ENCODE data around the gene ZNF385C. TPM values are rescaled to one million over a fixed set of nuclear protein-coding genes. Genes with fewer than 3 reads are reported as not detected.
"Not testable (repeated sequence)": the region's sequence is repeated elsewhere in the genome, so short reads cannot be mapped to it uniquely, and the experiment has no call there.

Gene ZNF385C
- polyA plus RNA-seq, 3 donors, result 0.10 to 2.0 (median 0.67) TPM

DNA sequence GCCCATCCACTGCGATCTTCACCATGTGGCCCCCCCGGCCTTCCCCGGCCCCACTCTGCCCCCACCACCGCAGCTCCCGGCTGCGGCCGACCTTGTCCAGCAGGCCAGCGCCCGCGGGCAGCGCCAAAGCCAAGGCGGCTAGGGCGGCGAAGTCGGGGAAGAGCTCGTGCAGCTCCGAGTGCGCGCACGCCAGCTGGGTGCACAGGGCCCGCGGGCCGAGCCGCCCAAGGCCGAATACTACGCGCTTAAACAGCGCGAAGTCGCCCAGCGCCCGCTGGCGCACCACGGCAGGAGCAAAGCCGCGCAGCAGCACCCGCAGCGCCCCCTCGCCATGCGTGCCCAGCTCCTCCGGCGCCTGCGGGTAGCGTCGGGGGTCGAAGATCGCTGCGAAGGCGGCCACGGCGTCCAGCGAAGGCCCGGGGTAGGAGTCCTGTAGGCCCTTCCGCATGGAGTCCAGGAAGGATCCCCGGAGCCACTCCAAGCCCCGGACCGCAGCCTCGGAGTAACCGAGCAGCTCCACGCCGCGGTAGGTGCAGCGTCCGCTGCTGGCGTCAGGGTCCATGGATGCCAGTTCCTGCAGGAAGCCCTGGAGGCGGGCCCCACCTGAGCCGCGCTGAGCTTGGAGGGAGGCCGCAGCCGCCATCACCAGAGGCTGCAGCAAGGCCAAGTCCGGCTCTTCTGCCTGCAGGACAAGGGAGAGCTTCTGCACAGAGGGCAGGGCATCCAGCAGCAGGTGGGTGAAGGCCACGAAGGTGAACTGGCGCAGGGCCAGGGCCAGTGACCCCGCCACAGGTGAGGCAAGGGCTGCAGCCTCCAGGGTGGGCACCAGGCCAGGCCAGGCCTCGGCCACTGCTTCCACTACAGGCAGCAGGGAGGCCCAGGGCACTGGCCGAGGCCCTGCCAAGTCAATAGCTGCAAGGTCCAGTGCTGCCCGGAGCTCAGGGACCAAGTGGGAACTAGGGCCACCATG, 58.2 kb downstream of the ZNF385C start:
- H3K27ac ChIP-seq (ENCODE audit: low read depth, low read length), result no peak overlapping the region
- 40 to 62% (median 43%) methylated on average over 58 to 77 of the region's 77 CpGs for WGBS, 3 donors

DNA sequence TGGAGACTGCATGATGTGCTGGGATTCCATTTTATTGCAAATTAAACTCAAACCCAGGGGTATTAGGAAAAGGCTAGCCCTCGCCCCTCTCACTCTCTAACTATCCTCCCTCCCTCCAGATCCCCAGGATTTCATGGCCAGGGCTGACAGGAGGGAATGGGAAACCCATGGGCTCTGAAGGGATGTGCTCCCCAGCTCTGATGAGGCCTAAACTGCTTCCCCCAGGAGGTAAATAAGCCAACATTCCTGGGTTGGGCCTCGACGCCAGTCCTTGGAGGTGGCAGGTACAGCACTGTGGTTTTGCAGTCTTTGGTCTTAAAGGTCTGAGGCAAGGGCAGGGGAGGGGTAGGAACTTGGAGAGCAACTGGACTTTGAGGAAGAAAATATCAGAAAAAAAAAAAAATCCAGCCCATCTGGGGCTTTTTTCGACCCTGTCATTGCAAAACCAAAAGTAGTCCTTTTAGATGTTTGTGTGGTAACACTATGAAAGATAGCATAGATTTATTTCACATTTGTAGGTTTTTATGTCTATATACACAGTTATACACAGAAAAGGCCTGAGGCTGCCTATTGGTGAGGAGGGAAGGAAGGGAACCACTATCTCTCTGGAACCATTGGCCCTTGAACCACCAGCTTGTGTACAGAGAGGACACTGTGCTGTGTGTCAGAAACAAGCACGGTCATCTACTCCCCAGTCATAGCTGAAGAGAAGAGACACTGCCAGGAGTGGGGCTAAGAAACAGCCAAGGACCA, 59.9 kb downstream of the ZNF385C start:
- WGBS, 3 donors, result 72 to 90% (median 75%) methylated on average over 5 of the region's 5 CpGs
- no peak overlapping the region for H3K27ac ChIP-seq (ENCODE audit: low read depth, low read length)

DNA sequence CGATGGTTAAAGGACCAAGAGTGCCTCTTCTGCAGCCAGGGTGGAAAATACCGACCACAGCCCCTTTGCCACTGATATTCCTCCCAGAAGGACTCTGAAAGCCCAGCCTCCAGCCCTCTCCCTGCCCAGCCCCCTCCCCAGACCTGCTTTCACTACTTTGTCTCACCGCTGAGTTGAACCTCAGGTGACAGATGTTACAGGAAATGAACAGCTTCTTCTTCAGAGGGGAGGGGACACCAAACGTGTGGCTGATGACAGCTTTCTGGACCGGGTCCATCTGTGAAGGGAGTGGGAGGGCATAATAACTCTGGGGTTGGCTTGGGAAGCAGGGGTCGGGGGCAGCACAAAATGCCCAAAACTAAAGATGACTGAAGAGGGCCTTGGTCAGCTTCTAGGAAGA, 64.2 kb downstream of the ZNF385C start:
- WGBS, 3 donors, result 43 to 55% (median 48%) methylated on average over 5 to 6 of the region's 6 CpGs
- no peak overlapping the region for H3K27ac ChIP-seq (ENCODE audit: low read depth, low read length)

DNA sequence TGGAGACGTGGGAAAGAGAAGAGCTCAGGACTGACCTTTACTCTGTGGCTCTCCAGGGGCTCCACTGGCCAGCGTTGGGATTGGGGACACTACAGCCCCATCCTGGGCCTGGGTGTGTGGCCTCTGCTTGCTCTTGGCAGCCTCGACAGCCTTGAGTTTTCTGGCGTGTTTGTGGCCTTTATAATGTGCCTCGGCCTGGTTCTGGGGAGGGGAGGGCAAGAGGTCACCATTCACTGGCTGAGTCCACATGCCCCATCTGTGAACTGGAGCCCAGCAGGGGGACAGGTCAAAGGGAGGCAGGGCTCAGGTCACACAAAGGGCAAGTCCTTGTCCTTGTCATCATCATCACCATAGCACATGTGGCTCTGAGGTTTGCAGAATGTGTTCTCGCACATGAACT, 66.7 kb downstream of the ZNF385C start:
- H3K27ac ChIP-seq (ENCODE audit: low read depth, low read length), result no peak overlapping the region
- WGBS, 3 donors, result 54 to 71% (median 56%) methylated on average over 6 of the region's 6 CpGs

DNA sequence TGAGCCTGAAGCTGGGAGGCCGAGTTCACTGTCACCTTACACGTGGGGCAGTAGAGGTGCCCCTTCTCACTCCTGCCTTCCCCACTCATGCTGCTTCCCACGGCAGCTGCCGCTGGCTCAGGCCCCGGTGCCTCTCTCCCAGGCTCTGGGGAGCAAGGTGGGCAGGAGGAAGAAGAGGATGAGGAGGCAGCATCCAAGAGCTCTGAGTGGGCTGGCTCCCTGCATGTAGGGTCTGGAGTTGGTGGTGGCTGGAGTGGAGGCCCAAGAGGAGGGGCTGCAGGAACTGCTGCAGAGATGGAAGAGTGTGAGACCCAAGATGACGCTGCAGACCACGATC, 69.5 kb downstream of the ZNF385C start:
- WGBS, 3 donors, result 75 to 87% (median 86%) methylated on average over 7 of the region's 7 CpGs
- no peak overlapping the region for H3K27ac ChIP-seq (ENCODE audit: low read depth, low read length)

DNA sequence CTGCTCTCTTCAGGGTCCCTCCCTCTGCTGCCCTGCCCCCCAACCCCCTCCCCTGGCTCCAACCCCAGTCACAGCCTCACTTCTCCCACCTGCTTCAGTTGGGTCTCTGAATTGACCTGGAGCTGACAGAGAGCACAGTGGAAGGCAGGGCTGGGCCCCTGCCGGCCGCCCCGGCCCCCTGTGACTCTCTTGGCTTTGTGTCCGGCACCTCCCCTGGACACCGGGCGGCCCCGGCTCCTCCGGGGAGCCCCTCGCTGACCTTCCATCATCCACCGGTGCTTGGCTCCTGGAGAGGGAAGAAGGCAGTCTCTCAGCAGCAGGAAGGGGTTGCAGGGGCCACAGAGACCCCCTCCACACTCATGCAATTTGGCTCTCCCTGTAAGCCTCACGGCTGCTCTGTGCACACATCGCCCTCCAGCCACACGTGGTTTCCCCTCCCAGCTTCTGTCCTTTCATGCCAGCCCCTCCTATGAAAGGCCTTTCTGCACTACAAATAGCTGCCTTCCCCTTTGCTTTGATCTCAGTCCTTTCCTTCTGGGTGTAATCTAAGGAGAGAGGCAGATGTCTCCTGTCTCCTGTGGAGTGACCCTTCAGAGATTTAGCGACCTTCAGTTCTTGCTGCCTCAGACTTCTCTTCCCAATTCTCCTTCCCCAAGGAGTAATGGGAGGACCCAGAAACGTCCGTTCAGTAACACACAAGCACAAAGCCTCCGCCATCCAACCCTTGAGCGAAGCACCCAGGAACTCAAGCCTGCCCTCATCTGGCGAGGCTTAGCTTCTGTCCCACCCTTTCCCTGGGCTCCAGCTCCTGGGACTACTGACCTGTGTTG, 70.1 kb downstream of the ZNF385C start:
- WGBS, 3 donors, result 59 to 64% (median 64%) methylated on average over 19 of the region's 19 CpGs
- H3K27ac ChIP-seq (ENCODE audit: low read depth, low read length), result no peak overlapping the region

DNA sequence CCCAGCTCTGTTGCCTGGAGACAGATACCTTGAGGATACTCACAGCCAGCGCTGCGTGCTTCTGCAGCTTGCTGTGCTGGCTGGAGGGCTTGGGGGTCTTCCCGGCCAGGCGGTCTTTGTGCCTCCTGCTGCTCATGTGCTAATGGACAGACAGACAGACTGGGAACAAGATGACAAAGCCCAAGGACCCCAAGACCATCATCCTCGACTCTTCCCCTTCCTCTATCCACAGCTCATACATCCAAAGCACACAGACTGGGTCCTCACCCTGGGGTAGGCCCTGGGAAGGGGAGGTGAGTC, 70.7 kb downstream of the ZNF385C start:
- 71 to 79% (median 73%) methylated on average over 5 of the region's 5 CpGs for WGBS, 3 donors
- no peak overlapping the region for H3K27ac ChIP-seq (ENCODE audit: low read depth, low read length)

DNA sequence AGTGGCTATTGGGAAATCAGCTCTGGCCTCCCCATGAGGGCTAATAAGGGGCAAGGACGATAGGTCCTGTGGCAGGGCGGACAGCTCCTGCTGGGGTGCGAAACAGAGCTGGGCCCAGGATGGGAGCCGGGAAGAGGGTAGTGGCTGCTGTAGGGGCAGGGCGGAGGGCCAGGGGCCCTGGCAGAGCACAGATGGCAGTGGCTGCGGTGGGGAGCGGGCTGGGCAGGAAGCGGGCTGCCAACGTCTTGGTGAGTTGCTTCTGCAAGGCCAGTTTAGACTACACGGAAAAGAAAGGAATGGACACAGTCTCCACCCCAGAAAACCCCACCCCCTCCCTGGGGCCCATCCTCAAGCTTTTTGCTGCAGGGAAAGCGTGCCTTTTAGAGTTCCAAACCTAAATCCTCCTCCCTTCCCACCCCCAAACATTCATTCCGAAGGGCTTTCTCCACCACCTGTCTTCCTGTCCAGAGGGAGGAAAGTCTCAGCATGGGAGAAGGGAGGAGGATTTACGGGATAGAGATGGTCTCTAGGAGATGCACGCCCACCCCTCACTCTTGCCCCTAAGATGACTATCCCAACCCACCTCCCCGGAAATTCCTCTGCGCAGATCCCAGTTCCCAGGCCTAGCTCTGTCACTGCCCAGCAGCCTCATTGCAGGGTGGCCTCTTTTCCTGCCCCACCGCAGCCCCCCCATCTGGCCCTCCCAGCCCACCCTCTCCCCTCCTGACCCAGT, 71.2 kb downstream of the ZNF385C start:
- WGBS, 3 donors, result 44 to 70% (median 46%) methylated on average over 17 of the region's 17 CpGs
- H3K27ac ChIP-seq (ENCODE audit: low read depth, low read length), result no peak overlapping the region

DNA sequence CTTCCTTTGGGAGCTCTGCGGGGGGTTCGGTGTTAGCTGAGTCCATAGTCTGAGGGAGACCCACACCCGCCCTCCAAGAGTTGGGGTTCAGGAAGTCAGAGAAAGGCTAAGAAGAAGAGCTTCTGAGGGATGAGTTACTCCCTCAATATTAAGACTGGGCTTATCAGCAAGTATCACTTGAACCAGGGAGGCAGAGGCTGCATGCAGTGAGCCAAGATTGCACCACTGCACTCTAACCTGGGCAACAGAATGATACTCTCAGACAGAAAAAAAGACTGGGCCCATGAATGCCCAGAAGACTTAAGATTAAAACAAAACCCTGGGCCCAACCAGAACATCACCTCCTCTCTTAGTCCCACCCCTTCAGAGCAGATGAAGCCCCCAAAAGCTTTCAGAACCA, 72.3 kb downstream of the ZNF385C start:
- 93 to 99% (median 93%) methylated on average over 3 of the region's 3 CpGs for WGBS, 3 donors
- H3K27ac ChIP-seq (ENCODE audit: low read depth, low read length), result no peak overlapping the region

DNA sequence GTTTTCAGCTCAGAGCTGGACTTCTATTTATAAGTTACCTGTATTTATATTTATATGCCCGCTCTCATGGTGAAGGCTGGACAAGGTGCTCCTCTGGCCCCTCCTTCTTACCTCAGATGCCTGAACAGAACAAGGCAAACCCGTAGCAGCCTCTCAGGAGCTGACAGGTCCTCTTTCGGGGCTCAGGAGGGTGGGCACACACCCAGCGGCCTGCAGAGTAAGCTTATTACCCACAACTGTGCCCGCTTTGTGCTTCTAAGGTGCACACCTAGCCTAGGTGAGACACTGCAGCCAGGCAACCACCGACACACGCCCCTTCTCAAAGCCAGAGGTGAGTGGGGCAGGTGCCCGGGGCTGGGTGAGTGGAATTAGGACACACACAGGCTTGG, 73.1 kb downstream of the ZNF385C start:
- 66 to 68% (median 66%) methylated on average over 8 of the region's 8 CpGs for WGBS, 3 donors
- no peak overlapping the region for H3K27ac ChIP-seq (ENCODE audit: low read depth, low read length)

DNA sequence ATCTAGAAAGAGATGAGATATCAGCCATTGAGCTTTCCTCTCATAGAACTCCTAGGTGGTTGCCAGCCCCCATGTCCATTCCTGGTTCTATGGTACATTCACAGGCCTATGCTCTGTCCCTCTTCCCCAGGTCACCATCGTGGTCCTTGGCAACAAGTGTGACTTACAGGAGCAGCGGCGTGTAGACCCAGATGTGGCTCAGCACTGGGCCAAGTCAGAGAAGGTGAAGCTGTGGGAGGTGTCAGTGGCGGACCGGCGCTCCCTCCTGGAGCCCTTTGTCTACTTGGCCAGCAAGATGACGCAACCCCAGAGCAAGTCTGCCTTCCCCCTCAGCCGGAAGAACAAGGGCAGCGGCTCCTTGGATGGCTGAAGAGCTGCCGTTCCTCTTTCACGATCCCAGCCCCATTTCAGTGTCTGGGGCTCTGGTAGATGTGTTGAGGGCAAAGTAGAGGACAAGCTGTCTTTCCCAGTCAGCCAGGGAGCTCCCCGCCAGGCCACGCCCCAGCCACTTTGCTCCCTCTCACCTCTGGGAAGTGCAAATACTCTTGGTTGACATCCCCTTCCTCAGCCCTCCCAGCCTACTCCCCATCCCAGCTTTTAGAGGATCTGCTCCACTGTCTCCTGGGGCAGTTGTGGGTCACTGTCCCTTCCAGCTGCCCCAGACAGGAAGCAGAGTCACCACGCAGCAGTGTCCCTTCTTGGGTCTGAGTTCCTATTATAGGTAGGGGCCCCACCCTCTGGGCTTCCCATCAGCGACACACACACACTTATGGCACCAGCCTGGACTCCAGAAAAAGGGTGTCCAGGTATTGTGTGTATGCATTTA, 74.5 kb downstream of the ZNF385C start:
- 49 to 82% (median 52%) methylated on average over 15 of the region's 15 CpGs for WGBS, 3 donors
- no peak overlapping the region for H3K27ac ChIP-seq (ENCODE audit: low read depth, low read length)

DNA sequence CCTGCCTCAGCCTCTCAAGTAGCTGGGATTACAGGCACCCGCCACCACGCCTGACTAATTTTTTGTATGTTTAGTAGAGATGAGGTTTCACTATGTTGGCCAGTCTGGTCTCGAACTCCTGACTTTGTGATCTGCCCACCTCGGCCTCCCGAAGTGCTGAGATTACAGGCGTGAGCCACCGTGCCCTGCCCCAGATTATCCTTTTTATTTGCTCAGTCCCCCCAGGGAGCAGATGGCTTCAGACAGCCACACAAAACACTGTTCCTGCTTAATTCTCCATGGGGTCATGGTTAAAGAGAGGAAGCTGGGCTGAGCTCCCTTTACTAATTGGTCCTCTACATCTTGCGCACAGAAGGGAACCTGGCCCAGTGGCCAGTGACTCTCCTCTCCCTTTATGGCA, 77.4 kb downstream of the ZNF385C start:
- 60 to 76% (median 76%) methylated on average over 8 of the region's 8 CpGs for WGBS, 3 donors
- H3K27ac ChIP-seq (ENCODE audit: low read depth, low read length), result not testable (repeated sequence)

DNA sequence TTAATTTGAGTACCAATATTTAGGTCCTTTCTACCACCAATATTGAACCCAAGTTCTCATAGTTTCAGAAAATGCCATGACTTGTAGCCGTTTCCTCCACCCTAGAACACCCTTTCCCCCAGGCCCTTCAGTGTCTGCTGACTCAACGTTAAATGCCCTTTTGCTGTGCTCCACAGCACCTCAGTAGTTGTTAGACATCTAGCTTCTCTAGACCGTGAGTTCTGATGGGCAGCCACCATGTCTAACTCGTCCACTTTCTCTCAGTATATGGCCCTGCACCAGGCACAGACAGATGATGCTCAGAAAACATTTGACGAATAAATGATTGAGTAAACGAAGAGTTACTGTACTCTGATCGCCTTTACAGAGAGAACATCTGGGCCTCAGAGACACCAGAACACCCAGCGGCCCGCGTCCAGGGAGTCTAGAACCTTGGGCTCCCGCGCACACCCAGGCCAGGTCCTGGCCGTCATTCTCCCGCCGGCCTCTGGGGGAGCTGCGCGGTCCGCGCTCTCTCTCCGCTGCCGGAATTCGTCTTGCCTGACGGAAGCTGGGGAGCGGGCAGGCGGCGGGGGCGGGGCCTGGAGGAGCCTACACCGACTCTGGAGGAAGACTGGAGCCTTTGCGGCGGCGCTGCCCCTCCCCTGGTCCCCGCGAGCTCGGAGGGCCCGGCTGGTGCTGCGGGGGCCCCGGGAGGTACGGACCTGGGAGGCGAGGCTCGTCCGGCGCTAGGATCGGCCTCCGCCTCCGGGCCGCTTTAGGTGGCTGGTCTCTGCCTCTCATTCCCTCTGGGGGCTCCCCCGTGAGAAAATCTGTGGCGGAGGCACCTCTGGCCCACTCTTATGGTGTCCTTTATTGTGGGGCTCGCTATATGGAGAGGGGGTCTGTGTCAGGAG, 78.5 kb downstream of the ZNF385C start, which contains the start of gene NKIRAS2:
Gene NKIRAS2 (plus strand): TSS at position 582 of the 896 bp plus-strand sequence. CDS start 1,488 bp downstream, outside the sequence.
- peak within 1 kb of the TSS; percentile 7 for H3K27ac ChIP-seq (ENCODE audit: low read depth, low read length)
- 6 to 8% (median 7%) methylated on average over 40 to 49 of the region's 49 CpGs for WGBS, 3 donors

DNA sequence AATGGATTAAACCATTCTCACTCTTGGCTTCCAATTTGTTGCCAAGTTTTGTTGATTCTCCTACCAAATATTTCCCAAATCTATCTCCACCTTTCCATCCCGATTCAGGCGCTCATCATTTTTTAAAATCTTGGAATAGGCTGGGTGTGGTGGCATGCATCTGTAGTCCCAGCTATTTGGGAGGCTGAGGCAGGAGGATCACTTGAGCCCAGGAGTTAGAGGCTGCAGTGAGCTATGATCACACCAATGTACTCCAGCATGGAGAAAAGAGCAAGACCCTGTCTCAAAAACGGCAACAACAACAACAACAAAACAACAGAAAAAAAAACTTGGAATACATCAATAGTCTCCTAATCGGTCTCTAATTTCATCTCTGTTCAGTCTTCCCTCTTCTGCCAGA, 79.3 kb downstream of the ZNF385C start:
- 90 to 93% (median 91%) methylated on average over 4 of the region's 4 CpGs for WGBS, 3 donors
- H3K27ac ChIP-seq (ENCODE audit: low read depth, low read length), result no peak overlapping the region

DNA sequence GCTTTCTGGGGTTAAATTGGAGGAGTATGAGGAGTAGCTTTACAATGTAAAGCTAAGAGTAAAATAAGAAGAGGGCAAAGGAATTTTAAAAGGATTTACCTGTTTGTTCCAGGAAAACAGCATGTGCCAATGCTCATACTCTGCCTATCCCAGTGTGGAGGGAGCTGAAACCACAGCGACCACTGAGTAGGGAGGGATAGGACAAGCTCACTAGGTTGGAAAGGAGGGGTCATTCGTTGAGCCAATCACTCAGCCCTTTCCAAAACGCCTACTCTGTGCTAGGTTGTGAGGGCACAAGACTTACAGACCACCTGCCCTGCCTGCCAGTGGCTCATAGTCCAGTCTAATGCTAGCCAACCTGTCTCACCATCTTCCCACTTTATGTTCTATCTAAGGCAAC, 79.9 kb downstream of the ZNF385C start:
- WGBS, 3 donors, result 35 to 41% (median 38%) methylated on average over 3 of the region's 3 CpGs
- no peak overlapping the region for H3K27ac ChIP-seq (ENCODE audit: low read depth, low read length)

DNA sequence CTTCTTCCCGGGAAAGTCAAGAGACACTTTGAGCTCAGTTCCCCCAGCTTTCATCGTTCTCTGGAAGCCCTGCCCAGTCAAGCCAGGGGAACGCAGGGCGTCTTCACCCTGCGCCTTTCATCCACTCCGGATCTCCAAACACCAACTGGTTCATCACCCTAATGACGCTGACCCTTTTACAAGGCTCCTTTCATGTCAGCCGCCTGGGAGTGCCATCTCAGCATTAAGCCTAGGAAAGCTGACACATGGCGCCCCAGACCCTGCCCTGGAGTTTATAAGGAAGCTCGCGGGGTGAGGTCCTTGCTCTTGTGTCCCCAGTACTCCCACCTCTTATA, 80.4 kb downstream of the ZNF385C start:
- 4 to 9% (median 6%) methylated on average over 11 of the region's 11 CpGs for WGBS, 3 donors

More for the DNA sequence above, 80.4 kb downstream of the ZNF385C start:
- peak overlapping the region; percentile 11 for H3K27ac ChIP-seq (ENCODE audit: low read depth, low read length)

Measured in adipose tissue (tissue), 3 donors.